SJSA1 (cell line): ENCODE data around the gene KCNJ3. TPM values are rescaled to one million over a fixed set of nuclear protein-coding genes. Genes with fewer than 3 reads are reported as not detected.

ENCODE experiments used
- DNase-seq, 2 experiments: peaks; one replicate each; pipeline ENCODE4 v3.0.0-alpha.2; 2015 to 2020; ENCODE audit warnings: low spot score in 2 of 2, low read depth in 1 of 2
- H3K27ac ChIP-seq: fragments of 250-450 bp; sonication (Bioruptor Pico); 2 replicates; pipeline ENCODE4 v1.5.1; 2020; ENCODE audit warnings: mild to moderate bottlenecking, moderate library complexity
- H3K27me3 ChIP-seq: fragments of 250-450 bp; sonication (Bioruptor Pico); replicated peaks from 2 replicates; pipeline ENCODE4 v1.5.1; 2020; ENCODE audit warnings: mild to moderate bottlenecking, moderate library complexity
- H3K36me3 ChIP-seq: fragments of 250-450 bp; sonication (Bioruptor Pico); 2 replicates; pipeline ENCODE4 v1.5.1; 2020; ENCODE audit warnings: mild to moderate bottlenecking
- H3K4me1 ChIP-seq: fragments of 250-450 bp; sonication (Bioruptor Pico); replicated peaks from 2 replicates; pipeline ENCODE4 v1.6.1; 2021; ENCODE audit warnings: mild to moderate bottlenecking
- H3K4me3 ChIP-seq: fragments of 250-450 bp; sonication (Bioruptor Pico); 2 replicates; pipeline ENCODE4 v1.5.1; 2020; ENCODE audit warnings: mild to moderate bottlenecking
- H3K9me3 ChIP-seq: fragments of 250-450 bp; sonication (Bioruptor Pico); replicated peaks from 2 replicates; pipeline ENCODE4 v1.5.1; 2020; ENCODE audit warnings: mild to moderate bottlenecking
- total RNA-seq: library from RNA; depleted of rRNA; stranded (reverse); fragments of >200 nt; shearing (Covaris generic); gene quantifications from 2 replicates; pipeline ENCODE4 v1.2.3, GENCODE V29; 2014; rRNA removed

KCNJ3 gene, protein sequence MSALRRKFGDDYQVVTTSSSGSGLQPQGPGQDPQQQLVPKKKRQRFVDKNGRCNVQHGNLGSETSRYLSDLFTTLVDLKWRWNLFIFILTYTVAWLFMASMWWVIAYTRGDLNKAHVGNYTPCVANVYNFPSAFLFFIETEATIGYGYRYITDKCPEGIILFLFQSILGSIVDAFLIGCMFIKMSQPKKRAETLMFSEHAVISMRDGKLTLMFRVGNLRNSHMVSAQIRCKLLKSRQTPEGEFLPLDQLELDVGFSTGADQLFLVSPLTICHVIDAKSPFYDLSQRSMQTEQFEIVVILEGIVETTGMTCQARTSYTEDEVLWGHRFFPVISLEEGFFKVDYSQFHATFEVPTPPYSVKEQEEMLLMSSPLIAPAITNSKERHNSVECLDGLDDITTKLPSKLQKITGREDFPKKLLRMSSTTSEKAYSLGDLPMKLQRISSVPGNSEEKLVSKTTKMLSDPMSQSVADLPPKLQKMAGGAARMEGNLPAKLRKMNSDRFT
- total RNA-seq = not detected in 2 replicates

DNA sequence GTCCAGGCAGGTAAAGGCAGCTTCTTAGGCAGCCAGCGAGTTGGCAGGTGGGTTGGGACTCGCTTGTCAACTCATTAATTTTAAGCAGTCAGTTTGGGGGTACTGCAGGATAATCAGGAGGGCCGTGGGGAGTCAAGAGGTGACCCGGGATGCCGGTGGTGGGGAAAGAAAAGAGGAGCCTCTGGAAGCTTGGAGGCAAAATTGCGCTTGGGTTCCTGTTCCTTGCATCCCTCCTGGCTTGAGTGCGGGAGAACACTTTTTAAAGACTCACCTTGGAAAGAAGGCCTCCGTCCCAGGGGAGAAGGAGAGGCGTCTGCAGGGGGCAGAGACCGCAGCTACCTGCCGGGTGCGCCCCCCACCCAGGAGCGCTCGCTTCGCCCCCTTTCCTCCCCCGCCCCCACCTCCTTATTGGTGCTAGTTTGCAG is at the start of gene KCNJ3:
KCNJ3 (plus strand) TSS at position 400 of the 425 bp plus-strand sequence. CDS start 81 bp downstream, outside the sequence.
- Histone ChIP-seq H3K36me3 (no peaks in the 10 kb centered on the region), H3K4me1 (no peaks in the 10 kb centered on the region), H3K27ac (no peak within 1 kb of the TSS), H3K4me3 (no peak within 1 kb of the TSS), H3K27me3 (no peaks in the 10 kb centered on the region), H3K9me3 (peaks cover 5% of the 10 kb centered on the region)
- DNase-seq = no peak

DNA sequence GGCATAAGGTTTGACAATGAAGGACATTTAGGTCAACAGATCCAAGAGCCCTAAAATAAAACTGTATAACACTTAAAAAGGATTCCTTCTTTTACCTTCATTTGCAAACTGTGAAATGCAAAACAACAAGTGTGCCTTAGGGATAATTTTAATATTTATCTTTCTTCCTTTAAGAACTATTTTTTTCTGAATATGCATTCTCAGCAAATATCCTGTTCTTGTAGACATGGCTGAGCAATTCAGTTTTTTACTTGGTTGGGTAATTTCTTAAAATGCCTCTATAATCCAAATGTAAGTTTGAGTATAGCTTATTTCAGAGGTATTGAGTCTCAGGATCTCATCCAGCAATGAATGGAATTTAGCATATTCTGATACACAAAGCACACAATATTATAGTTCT is 43.0 kb upstream of the KCNJ3 start:
- 0 out of 2 replicates have a peak, but pooled peaks cover 2% of the 10 kb centered on the region for H3K9me3 ChIP-seq
- DNase-seq = no peak
- H3K27ac ChIP-seq = no peak overlapping the region
- no peaks in the 10 kb centered on the region for H3K4me1 ChIP-seq
- H3K27me3 ChIP-seq = no peaks in the 10 kb centered on the region
- H3K4me3 ChIP-seq = no peak overlapping the region
- no peaks in the 10 kb centered on the region for H3K36me3 ChIP-seq

DNA sequence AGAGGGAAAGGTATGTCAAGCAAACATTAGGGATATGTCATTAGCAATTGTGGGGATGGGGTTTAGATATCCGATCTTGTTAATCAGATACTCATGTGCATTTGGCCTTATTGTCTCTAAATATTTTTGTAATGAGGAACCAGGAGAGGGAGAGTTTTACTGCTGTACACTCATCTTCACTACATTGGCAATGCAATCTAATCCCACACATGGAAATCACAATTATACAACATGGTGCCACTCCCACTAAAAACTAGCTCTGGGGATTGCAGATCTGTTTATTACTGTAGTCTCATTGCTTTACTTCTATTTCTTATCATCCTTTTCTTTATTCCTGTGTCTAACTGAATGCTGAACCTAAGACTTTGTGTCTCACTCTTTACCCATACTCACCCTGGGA is 39.6 kb upstream of the KCNJ3 start:
- H3K4me3 ChIP-seq = no peak overlapping the region
- H3K27ac ChIP-seq = no peak overlapping the region
- no peaks in the 10 kb centered on the region for H3K4me1 ChIP-seq
- no peaks in the 10 kb centered on the region for H3K27me3 ChIP-seq
- no peak for DNase-seq
- no peaks in the 10 kb centered on the region for H3K36me3 ChIP-seq
- 0 out of 2 replicates have a peak, but pooled peaks cover 3% of the 10 kb centered on the region for H3K9me3 ChIP-seq

DNA sequence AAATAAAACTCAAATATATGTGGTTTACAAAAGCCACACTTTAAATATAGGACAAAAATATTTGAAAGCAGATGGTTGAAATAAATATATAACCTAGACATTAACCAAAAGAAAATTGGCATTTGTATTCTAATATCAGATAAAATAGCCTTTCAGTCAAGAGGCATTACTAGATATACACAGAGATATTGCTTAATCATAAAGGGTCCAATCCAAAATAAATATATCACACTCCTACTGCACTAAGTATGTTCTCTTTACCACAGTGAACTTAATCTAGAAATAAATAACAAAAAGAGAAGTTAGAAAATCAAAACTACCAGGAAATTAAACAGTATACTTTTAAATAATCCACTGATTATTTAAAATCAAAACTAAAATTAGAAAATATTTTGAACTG is 34.2 kb upstream of the KCNJ3 start:
- Histone ChIP-seq H3K36me3 (no peaks in the 10 kb centered on the region), H3K4me3 (no peak overlapping the region), H3K27me3 (no peaks in the 10 kb centered on the region), H3K27ac (no peak overlapping the region), H3K9me3 (peaks cover 6% of the 10 kb centered on the region; the same call in 1 of the 2 replicates), H3K4me1 (no peaks in the 10 kb centered on the region)
- DNase-seq = no peak

DNA sequence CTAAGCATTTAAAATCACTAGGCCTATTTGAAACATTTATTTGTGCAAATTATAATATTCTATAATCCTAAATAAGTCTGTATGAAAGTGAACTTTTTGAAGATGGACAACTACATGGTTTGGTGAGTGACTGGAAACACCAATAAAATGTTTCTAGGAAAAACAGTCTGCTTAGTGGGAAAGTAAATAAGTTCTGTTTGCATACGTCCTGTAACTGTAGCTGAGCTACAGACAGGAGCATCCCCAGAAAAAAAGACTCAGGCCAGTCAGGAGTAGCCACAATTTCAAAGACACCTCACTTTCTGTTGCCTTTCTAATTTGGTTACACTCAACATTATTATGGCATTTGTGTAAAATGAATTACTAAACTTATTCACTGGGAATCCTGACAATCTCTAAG is 28.4 kb upstream of the KCNJ3 start:
- Histone ChIP-seq H3K4me3 (no peak overlapping the region), H3K4me1 (no peaks in the 10 kb centered on the region), H3K27me3 (no peaks in the 10 kb centered on the region), H3K27ac (no peak overlapping the region), H3K36me3 (no peaks in the 10 kb centered on the region), H3K9me3 (peaks cover 3% of the 10 kb centered on the region)
- DNase-seq = no peak

DNA sequence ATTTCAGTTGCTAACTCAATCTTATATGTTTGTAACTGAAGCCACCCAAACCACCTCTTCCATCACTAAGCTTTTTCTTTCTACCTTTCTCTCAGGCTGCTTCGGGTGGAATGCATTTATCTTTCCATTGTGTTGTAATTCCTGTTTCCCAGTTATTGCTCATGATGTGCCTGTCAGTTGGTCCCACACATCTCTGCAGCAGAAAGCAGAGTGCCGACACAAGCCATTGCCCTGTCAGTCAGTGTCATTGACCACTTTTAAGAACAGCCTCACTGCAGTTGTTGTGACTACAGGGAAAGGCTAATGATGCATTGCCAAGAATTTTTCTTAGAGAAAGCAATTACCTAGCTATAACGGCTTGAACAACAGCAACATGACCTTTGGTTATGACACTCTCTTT is 24.8 kb upstream of the KCNJ3 start:
- H3K27ac ChIP-seq = no peak overlapping the region
- H3K4me1 ChIP-seq = no peaks in the 10 kb centered on the region
- DNase-seq = no peak
- no peaks in the 10 kb centered on the region for H3K27me3 ChIP-seq
- H3K36me3 ChIP-seq = no peaks in the 10 kb centered on the region
- no peak overlapping the region for H3K4me3 ChIP-seq
- H3K9me3 ChIP-seq = no peaks in the 10 kb centered on the region; the same call in 1 of the 2 replicates

- Histone ChIP-seq H3K9me3 (no peaks in the 10 kb centered on the region), H3K36me3 (no peaks in the 10 kb centered on the region), H3K4me3 (no peak overlapping the region), H3K4me1 (no peaks in the 10 kb centered on the region), H3K27ac (no peak overlapping the region), H3K27me3 (no peaks in the 10 kb centered on the region)
- no peak for DNase-seq
These were observed 21.1 kb upstream of the KCNJ3 start for GRCh38 chr2:154677401-154677800.

GRCh38 chr2:154681741-154682140 is 16.8 kb upstream of the KCNJ3 start:
- no peak for DNase-seq
- Histone ChIP-seq H3K27me3 (no peaks in the 10 kb centered on the region), H3K4me3 (no peak overlapping the region), H3K36me3 (no peaks in the 10 kb centered on the region), H3K27ac (no peak overlapping the region), H3K9me3 (no peaks in the 10 kb centered on the region), H3K4me1 (no peaks in the 10 kb centered on the region)

- Histone ChIP-seq H3K27ac (no peak overlapping the region), H3K36me3 (no peaks in the 10 kb centered on the region), H3K4me3 (no peak overlapping the region), H3K9me3 (no peaks in the 10 kb centered on the region), H3K4me1 (no peaks in the 10 kb centered on the region), H3K27me3 (no peaks in the 10 kb centered on the region)
- DNase-seq = no peak
These were observed 12.3 kb upstream of the KCNJ3 start for GRCh38 chr2:154686162-154686561.

GRCh38 chr2:154688373-154688772 is 10.1 kb upstream of the KCNJ3 start:
- no peak overlapping the region for H3K4me3 ChIP-seq
- no peaks in the 10 kb centered on the region for H3K36me3 ChIP-seq
- 0 out of 2 replicates have a peak, but pooled peaks cover 2% of the 10 kb centered on the region for H3K9me3 ChIP-seq
- no peak for DNase-seq
- no peaks in the 10 kb centered on the region for H3K4me1 ChIP-seq
- H3K27ac ChIP-seq = no peak overlapping the region
- no peaks in the 10 kb centered on the region for H3K27me3 ChIP-seq

DNA sequence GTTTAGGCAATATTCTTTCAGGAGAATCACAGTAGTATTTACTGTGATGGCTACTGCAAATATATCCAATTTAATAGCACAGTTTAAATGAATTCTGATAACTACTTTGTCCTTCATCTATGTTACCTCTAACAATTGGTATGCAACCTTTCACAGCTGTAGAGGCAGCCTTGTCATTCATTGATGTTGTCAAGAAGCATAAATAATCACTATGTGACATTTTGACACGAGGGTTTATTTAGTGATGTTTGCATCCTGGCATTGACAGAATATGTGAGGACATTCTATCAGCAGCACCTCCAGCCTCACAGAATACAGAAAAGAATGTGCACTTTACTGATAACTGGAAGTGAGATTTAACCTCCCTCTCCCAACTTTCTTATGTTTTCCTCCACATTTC is 9.3 kb upstream of the KCNJ3 start:
- Histone ChIP-seq H3K4me3 (no peak overlapping the region), H3K27me3 (no peaks in the 10 kb centered on the region), H3K9me3 (0 out of 2 replicates have a peak, but pooled peaks cover 2% of the 10 kb centered on the region), H3K4me1 (no peaks in the 10 kb centered on the region), H3K27ac (no peak overlapping the region), H3K36me3 (no peaks in the 10 kb centered on the region)
- no peak for DNase-seq

DNA sequence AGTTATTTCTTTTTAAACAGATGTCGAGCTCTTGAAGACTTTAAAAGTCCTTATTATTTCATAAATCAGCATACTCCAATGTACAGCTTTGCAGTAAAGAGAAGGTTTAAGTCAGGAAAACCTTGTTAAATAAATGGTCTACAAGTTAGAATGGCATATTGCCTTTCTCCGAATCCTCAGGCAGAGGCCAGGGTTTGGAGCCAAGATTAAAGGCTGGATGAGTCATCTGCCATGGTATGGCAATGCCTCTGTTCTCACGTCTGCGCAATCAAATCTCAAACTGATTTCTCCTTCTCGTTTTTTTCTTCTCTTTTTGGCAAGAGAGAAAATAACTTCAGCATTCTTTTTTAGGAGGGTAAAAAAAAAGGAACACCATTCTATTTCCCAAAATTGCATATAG is 5.6 kb upstream of the KCNJ3 start:
- no peaks in the 10 kb centered on the region for H3K4me1 ChIP-seq
- DNase-seq = no peak

DNA sequence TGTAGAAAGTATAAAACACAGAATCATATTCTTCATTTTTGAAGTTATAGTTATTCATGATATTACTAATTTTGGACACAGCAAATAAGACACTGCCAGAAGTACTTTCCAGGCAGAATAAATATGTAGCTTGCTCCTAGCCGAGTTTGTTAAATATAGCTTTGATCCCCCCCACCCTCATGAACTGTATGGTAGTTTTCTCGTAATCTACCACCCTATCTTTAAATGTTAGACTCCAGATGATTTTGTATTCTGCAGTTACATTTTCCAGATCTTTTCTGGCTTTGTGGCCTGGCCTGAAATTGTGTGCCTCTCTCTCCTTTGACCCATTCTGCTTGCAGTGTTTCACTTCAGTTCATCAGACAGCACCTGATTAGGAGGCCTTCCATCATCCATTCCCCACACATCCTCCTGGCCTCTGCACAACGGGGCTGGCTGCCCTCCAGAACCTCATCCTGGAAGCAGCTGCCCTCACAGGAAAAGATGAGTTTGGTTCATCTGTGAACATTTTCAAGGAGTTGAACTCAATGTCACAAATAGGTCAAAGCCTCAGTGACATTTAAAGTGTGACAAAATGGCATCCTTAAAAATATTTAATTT is 4.7 kb upstream of the KCNJ3 start:
- no peak for DNase-seq
- H3K27ac ChIP-seq = no peak overlapping the region

More for the DNA sequence above, 5.6 kb upstream of the KCNJ3 start:
- Histone ChIP-seq H3K27me3 (no peaks in the 10 kb centered on the region), H3K36me3 (no peaks in the 10 kb centered on the region), H3K4me3 (no peak overlapping the region), H3K9me3 (peaks cover 6% of the 10 kb centered on the region), H3K27ac (no peak overlapping the region)

GRCh38 chr2:154694881-154695280 is 3.6 kb upstream of the KCNJ3 start:
- no peaks in the 10 kb centered on the region for H3K36me3 ChIP-seq
- no peak overlapping the region for H3K4me3 ChIP-seq
- no peaks in the 10 kb centered on the region for H3K4me1 ChIP-seq
- H3K9me3 ChIP-seq = peaks cover 6% of the 10 kb centered on the region
- H3K27me3 ChIP-seq = no peaks in the 10 kb centered on the region
- no peak for DNase-seq
- no peak overlapping the region for H3K27ac ChIP-seq

More for the DNA sequence above, 4.7 kb upstream of the KCNJ3 start:
- Histone ChIP-seq H3K4me1 (no peaks in the 10 kb centered on the region), H3K36me3 (no peaks in the 10 kb centered on the region), H3K27me3 (no peaks in the 10 kb centered on the region), H3K9me3 (peaks cover 6% of the 10 kb centered on the region), H3K4me3 (no peak overlapping the region)
